Left ventricle myocardium inferior (tissue), 1 donor: Measurements from ENCODE around the gene KIAA0232. TPM values are rescaled to one million over a fixed set of nuclear protein-coding genes. Genes with fewer than 3 reads are reported as not detected.

ENCODE experiments used
- DNase-seq: peaks from one replicate; pipeline ENCODE4 v3.0.0-alpha.2; 2020
- H3K27ac ChIP-seq: fragments of 200-600 bp; replicated peaks from 2 replicates; pipeline ENCODE4 v1.8.0; 2021
- H3K27me3 ChIP-seq: fragments of 200-600 bp; 2 replicates; pipeline ENCODE4 v1.8.0; 2021; ENCODE audit warnings: low read depth
- H3K36me3 ChIP-seq: fragments of 200-600 bp; 2 replicates; pipeline ENCODE4 v1.8.0; 2021
- H3K4me1 ChIP-seq: fragments of 200-600 bp; 2 replicates; pipeline ENCODE4 v1.8.0; 2021
- H3K4me3 ChIP-seq: fragments of 200-600 bp; 2 replicates; pipeline ENCODE4 v1.8.0; 2021; ENCODE audit warnings: mild to moderate bottlenecking, moderate library complexity
- H3K9me3 ChIP-seq: fragments of 200-600 bp; replicated peaks from 2 replicates; pipeline ENCODE4 v1.8.0; 2021
- CTCF ChIP-seq: fragments of 200-600 bp; IDR thresholded peaks from 2 replicates; pipeline ENCODE4 v1.8.0; 2021; ENCODE audit warnings: antibody characterized with exemption, mild to moderate bottlenecking, borderline replicate concordance
- intact Hi-C: fragments of 100-400 bp; cut with micrococcal nuclease; formaldehyde crosslinking; loops from one replicate; pipeline ENCODE4 v1.11.0; 2022
- total RNA-seq: library from RNA; stranded (reverse); fragmentation: NEBNext Ultra II Directional; extraction: Animal tissue kit (Norgen Biotek cat#: 25700); gene quantifications from one replicate; pipeline ENCODE4 v1.2.1, GENCODE V29; 2021
- donor health status: DM: no; HTN: yes; CAD: no; lungs with severe emphysema.

KIAA0232 gene
- total RNA-seq, 1 donor from 2014 or later = 82.5 TPM

DNA sequence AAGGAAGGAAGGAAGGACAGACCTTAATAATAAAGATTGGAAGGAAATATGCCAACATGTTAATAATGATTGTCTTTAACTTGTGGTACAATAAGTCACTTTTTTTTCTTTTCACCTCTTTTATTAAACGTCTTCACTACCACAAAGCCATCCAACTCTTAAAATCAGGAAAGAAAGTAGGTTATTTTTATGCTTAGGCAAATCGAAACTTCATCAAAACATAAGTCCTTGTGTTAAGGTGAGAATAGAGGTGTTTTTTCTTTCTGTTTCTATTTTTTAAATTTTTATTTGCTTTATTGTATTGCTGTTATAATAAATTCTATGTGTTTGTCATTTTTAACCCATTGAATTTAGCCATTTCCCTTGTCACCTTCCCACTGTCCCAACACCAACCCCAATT is 40.0 kb upstream of the KIAA0232 start:
- Histone ChIP-seq H3K27me3 (no peaks in the 10 kb centered on the region), H3K9me3 (no peaks in the 10 kb centered on the region), H3K4me3 (no peak overlapping the region), H3K4me1 (peaks cover 13% of the 10 kb centered on the region), H3K27ac (no peak overlapping the region), H3K36me3 (no peaks in the 10 kb centered on the region)
- intact Hi-C loops = no loop called here
- DNase-seq = no peak
- no peak for TF ChIP-seq CTCF

- no peaks in the 10 kb centered on the region for H3K27me3 ChIP-seq
- H3K4me1 ChIP-seq = peaks cover 18% of the 10 kb centered on the region
- no peak overlapping the region for H3K27ac ChIP-seq
- H3K4me3 ChIP-seq = no peak overlapping the region
- no peak for DNase-seq
- H3K36me3 ChIP-seq = no peaks in the 10 kb centered on the region
- no peaks in the 10 kb centered on the region for H3K9me3 ChIP-seq
- no peak for TF ChIP-seq CTCF
- intact Hi-C loops = no loop called here
Observed at GRCh38 chr4:6742989-6743388, 39.5 kb upstream of the KIAA0232 start.

DNA sequence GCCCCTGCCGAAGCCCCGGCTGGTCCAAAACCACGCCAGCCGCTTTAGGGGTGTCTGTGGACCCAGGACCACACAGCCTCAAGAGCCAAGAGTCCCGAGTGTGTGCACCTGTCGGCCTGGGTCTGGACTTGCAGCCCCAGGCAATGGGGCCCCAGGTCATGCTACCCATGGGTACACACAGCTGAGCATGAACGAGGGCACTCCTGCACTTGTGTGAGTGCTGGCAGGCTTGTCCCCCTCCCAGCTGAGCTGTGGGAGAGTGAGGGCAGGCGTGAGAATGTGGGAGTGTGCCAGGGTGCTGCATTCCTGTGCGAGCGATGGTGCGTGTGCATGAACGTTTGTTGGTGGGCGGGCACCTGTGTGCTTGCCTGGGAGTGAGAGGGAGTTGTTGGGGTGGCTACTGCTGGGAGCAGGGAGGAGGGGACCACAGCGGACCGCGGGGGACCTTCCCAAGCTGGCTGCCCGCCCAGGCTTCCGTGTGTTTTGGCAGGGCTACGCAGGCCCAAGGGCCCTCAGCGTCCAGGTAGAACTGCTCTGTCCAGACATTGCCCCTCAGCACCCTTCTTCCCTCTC is 35.7 kb upstream of the KIAA0232 start:
- no peaks in the 10 kb centered on the region for H3K36me3 ChIP-seq
- H3K27me3 ChIP-seq = no peaks in the 10 kb centered on the region
- peak overlapping the region; percentile 17 for H3K4me3 ChIP-seq
- intact Hi-C loops = no loop called here
- no peaks in the 10 kb centered on the region for H3K9me3 ChIP-seq
- TF ChIP-seq CTCF = no peak
- peak; percentile 36 for DNase-seq
- peaks cover 38% of the 10 kb centered on the region for H3K4me1 ChIP-seq
- H3K27ac ChIP-seq = peak overlapping the region; percentile 67

DNA sequence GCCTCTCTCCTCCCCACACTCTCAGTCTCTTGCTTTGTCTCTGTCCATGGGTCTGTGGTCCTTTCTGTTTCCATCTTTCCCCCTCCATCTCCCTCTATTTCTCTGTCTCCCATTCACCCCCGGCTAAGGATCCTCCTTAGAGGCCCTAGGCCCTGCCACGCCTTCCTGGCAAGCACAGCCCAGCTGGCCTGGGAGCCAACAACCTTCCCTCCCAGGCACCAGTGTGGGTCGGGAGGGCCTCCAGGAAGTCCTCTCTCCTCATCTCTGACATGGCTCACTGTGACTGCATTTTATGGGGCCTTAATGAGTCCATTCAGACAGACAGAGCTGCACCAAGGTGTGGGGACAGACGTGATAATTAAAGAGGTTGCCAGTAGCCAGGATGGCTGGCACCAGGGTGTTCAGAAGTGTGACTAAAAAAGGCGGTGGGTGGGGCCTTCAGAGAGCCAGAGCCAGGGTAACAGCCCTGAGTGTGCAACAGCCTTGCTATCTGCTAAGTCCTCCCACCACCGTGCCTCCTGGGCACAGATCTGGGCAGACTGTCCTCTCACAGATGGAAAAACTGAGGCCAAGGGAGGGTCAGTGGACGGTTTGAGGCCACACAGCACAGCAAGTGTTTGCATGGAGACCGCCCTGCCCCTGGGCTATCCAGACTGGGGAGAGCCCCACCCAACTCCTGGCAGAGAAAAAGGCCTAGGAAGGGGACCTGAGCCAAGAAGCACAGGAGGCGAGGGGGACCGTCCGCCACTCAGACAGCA is 35.1 kb upstream of the KIAA0232 start:
- Histone ChIP-seq H3K4me3 (peak overlapping the region; percentile 17), H3K9me3 (no peaks in the 10 kb centered on the region), H3K4me1 (peaks cover 38% of the 10 kb centered on the region), H3K27me3 (no peaks in the 10 kb centered on the region), H3K27ac (peak overlapping the region; percentile 67), H3K36me3 (no peaks in the 10 kb centered on the region)
- intact Hi-C loops = no loop called here
- no peak for TF ChIP-seq CTCF
- peak; percentile 43 for DNase-seq

DNA sequence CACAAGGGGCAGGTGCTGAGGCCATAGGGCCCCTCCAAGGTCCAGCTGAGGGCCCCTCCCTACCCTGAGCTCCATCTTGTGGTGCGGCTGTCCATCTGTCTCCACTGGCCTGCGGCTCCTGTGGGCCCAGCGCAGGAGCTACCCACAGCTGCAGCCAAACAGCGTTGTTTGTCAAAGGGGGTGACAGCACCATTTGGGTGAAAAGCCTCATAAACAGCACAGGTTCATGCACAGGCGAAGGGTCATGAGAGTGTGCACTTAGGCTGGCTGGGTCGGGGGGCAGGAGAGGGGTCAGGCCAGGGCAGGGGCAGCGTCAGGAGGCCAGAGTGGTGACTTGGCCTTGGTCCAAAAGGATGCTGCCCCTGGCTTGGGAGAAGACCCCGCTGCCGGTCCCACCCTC is 34.2 kb upstream of the KIAA0232 start:
- no peaks in the 10 kb centered on the region for H3K9me3 ChIP-seq
- no peak for TF ChIP-seq CTCF
- H3K27me3 ChIP-seq = no peaks in the 10 kb centered on the region
- no peaks in the 10 kb centered on the region for H3K36me3 ChIP-seq
- H3K27ac ChIP-seq = peak overlapping the region; percentile 67
- intact Hi-C loops = no loop called here
- no peak overlapping the region for H3K4me3 ChIP-seq
- no peak for DNase-seq
- peaks cover 38% of the 10 kb centered on the region for H3K4me1 ChIP-seq
